IMR-90 (cell line): Measurements from ENCODE around the gene ZNF219. TPM values are rescaled to one million over a fixed set of nuclear protein-coding genes. Genes with fewer than 3 reads are reported as not detected.

ENCODE experiments used
- polyA plus RNA-seq, 3 experiments: library from polyadenylated mRNA; depleted of rRNA; stranded (reverse); fragments of >200 nt; gene quantifications; 2 replicates each; pipeline ENCODE4 v1.2.3, GENCODE V29; 2012; ENCODE audit warnings: low replicate concordance in 1 of 3
- total RNA-seq: library from RNA; depleted of rRNA; stranded (reverse); fragments of >200 nt; gene quantifications from 2 replicates; pipeline ENCODE4 v1.2.3, GENCODE V29; 2012
- TF ChIP-seq, protein P1 (sequence below): conservative IDR thresholded peaks from 2 replicates; pipeline ENCODE4 v1.5.1; 2012; ENCODE audit warnings: mild to moderate bottlenecking, low read depth, low read length, improper control_type of control experiment

The ZNF219 gene
- total and polyA plus RNA-seq, 2 of the 4 experiments (the other 2 are of a cell fraction), result 0.90 to 3.8 TPM

GRCh38 chr14:21084998-21085853, 13.2 kb downstream of the ZNF219 start (continued):
- TF ChIP-seq, protein P1, sequence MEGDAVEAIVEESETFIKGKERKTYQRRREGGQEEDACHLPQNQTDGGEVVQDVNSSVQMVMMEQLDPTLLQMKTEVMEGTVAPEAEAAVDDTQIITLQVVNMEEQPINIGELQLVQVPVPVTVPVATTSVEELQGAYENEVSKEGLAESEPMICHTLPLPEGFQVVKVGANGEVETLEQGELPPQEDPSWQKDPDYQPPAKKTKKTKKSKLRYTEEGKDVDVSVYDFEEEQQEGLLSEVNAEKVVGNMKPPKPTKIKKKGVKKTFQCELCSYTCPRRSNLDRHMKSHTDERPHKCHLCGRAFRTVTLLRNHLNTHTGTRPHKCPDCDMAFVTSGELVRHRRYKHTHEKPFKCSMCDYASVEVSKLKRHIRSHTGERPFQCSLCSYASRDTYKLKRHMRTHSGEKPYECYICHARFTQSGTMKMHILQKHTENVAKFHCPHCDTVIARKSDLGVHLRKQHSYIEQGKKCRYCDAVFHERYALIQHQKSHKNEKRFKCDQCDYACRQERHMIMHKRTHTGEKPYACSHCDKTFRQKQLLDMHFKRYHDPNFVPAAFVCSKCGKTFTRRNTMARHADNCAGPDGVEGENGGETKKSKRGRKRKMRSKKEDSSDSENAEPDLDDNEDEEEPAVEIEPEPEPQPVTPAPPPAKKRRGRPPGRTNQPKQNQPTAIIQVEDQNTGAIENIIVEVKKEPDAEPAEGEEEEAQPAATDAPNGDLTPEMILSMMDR, result no peak
